ENCODE measurements around the gene ADRB2.

Gene ADRB2

DNA sequence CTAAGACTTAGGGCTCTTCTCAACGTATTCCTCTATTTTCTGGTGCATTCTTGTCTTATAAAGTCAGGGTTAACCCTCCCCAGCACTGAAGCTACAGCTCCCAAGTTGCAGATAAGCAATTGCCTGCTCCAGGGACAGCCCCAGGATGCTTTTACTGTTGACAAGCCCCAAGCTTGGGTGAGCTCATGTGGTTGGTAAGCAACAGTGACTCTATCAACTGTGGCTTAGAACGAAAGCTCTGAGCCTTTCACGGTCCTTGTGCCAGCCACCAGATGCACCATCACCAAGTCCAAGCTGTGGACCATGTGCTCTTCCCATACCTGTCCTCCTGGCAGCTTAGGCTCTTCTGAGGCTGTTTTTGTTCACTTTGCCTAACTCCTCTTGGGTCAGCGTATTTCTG, 13.5 kb downstream of the ADRB2 start:
- no peak overlapping the region for H3K4me3 ChIP-seq (replicated peaks; ENCODE audit: insufficient read depth, low read length)
- no peak for DNase-seq (ENCODE audit: low read depth in 1 of 2, low spot score in 1 of 2)
- no peaks in the 10 kb centered on the region for H3K27me3 ChIP-seq (ENCODE audit: insufficient read depth, poor library complexity, severe bottlenecking)
- TF ChIP-seq SPI1 (IDR thresholded peaks at IDR 0.05; ENCODE audit: borderline replicate concordance, low read depth): no peak
- TF ChIP-seq, protein P1, sequence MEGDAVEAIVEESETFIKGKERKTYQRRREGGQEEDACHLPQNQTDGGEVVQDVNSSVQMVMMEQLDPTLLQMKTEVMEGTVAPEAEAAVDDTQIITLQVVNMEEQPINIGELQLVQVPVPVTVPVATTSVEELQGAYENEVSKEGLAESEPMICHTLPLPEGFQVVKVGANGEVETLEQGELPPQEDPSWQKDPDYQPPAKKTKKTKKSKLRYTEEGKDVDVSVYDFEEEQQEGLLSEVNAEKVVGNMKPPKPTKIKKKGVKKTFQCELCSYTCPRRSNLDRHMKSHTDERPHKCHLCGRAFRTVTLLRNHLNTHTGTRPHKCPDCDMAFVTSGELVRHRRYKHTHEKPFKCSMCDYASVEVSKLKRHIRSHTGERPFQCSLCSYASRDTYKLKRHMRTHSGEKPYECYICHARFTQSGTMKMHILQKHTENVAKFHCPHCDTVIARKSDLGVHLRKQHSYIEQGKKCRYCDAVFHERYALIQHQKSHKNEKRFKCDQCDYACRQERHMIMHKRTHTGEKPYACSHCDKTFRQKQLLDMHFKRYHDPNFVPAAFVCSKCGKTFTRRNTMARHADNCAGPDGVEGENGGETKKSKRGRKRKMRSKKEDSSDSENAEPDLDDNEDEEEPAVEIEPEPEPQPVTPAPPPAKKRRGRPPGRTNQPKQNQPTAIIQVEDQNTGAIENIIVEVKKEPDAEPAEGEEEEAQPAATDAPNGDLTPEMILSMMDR (IDR thresholded peaks at IDR 0.05; ENCODE audit: insufficient read depth, low read length): no peak
- TF ChIP-seq GABPA (IDR thresholded peaks at IDR 0.05; ENCODE audit: low read depth): no peak
- TF ChIP-seq, protein P2, sequence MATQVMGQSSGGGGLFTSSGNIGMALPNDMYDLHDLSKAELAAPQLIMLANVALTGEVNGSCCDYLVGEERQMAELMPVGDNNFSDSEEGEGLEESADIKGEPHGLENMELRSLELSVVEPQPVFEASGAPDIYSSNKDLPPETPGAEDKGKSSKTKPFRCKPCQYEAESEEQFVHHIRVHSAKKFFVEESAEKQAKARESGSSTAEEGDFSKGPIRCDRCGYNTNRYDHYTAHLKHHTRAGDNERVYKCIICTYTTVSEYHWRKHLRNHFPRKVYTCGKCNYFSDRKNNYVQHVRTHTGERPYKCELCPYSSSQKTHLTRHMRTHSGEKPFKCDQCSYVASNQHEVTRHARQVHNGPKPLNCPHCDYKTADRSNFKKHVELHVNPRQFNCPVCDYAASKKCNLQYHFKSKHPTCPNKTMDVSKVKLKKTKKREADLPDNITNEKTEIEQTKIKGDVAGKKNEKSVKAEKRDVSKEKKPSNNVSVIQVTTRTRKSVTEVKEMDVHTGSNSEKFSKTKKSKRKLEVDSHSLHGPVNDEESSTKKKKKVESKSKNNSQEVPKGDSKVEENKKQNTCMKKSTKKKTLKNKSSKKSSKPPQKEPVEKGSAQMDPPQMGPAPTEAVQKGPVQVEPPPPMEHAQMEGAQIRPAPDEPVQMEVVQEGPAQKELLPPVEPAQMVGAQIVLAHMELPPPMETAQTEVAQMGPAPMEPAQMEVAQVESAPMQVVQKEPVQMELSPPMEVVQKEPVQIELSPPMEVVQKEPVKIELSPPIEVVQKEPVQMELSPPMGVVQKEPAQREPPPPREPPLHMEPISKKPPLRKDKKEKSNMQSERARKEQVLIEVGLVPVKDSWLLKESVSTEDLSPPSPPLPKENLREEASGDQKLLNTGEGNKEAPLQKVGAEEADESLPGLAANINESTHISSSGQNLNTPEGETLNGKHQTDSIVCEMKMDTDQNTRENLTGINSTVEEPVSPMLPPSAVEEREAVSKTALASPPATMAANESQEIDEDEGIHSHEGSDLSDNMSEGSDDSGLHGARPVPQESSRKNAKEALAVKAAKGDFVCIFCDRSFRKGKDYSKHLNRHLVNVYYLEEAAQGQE (IDR thresholded peaks at IDR 0.05; ENCODE audit: insufficient replicate concordance, low read depth): no peak
- no peak for TF ChIP-seq POLR2AphosphoS5 (IDR thresholded peaks at IDR 0.05; ENCODE audit: low read depth)
- H3K27ac ChIP-seq (replicated peaks): no peak overlapping the region

DNA sequence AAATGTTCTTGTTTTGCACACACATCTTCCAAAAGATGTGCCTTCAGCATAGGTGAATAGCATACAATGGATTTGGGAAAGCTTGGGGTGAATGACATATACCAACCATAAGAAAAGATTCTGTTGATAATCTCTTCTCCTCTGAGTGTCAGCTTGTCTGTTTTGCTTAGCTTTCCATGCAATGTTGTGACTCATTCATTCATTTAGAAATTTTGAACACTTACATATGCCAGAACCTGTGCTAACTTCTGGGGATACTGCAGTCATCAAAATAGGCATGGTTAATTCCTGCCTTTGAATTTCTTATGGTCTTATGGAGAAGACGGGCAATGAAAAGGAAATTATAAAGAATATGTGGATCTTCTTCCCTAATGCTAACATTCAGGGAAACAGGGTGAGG, 14.1 kb downstream of the ADRB2 start:
- H3K4me3 ChIP-seq (replicated peaks; ENCODE audit: insufficient read depth, low read length): no peak overlapping the region
- no peak for DNase-seq (ENCODE audit: low read depth in 1 of 2, low spot score in 1 of 2)
- TF ChIP-seq, protein P1 (IDR thresholded peaks at IDR 0.05; ENCODE audit: insufficient read depth, low read length): no peak
- TF ChIP-seq SPI1 (IDR thresholded peaks at IDR 0.05; ENCODE audit: borderline replicate concordance, low read depth) (no peak), GABPA (IDR thresholded peaks at IDR 0.05; ENCODE audit: low read depth) (no peak), POLR2AphosphoS5 (IDR thresholded peaks at IDR 0.05; ENCODE audit: low read depth) (no peak)
- TF ChIP-seq, protein P2 (IDR thresholded peaks at IDR 0.05; ENCODE audit: insufficient replicate concordance, low read depth): no peak

DNA sequence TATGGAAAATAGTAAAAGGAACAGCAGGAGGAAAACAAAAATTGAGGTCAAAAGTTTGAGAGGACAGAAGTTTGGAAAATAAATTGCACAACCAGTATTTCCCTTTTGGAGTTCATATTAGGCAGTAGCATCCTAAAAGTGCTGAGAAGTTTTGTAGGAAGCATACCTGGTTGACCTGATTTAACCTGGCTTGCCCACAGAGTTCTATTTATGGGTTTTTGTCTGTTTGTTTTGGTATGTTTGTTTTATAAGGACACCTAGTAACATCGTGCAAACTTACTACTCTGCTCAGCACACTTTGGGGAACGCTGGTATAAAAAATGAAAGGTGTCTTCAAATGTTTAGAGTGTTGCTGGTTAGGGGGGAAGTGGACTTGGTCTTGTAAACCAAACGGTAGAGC, 15.1 kb downstream of the ADRB2 start:
- no peak overlapping the region for H3K4me3 ChIP-seq (replicated peaks; ENCODE audit: insufficient read depth, low read length)
- no peak overlapping the region for H3K27ac ChIP-seq (replicated peaks)
- H3K27me3 ChIP-seq (ENCODE audit: insufficient read depth, poor library complexity, severe bottlenecking): no peaks in the 10 kb centered on the region
- TF ChIP-seq, protein P1 (IDR thresholded peaks at IDR 0.05; ENCODE audit: insufficient read depth, low read length): no peak
- TF ChIP-seq POLR2AphosphoS5 (IDR thresholded peaks at IDR 0.05; ENCODE audit: low read depth): no peak
- TF ChIP-seq SPI1 (IDR thresholded peaks at IDR 0.05; ENCODE audit: borderline replicate concordance, low read depth): no peak
- TF ChIP-seq GABPA (IDR thresholded peaks at IDR 0.05; ENCODE audit: low read depth): no peak
- TF ChIP-seq, protein P2 (IDR thresholded peaks at IDR 0.05; ENCODE audit: insufficient replicate concordance, low read depth): no peak
- DNase-seq (ENCODE audit: low read depth in 1 of 2, low spot score in 1 of 2): no peak

More for the DNA sequence above, 14.1 kb downstream of the ADRB2 start:
- no peak overlapping the region for H3K27ac ChIP-seq (replicated peaks)
- H3K27me3 ChIP-seq (ENCODE audit: insufficient read depth, poor library complexity, severe bottlenecking): no peaks in the 10 kb centered on the region
